Measurements from ENCODE around the gene CD1E. TPM values are rescaled to one million over a fixed set of nuclear protein-coding genes. Genes with fewer than 3 reads are reported as not detected.

CD1E gene
- total RNA-seq, 2 donors from 2014 or later, result not detected

DNA sequence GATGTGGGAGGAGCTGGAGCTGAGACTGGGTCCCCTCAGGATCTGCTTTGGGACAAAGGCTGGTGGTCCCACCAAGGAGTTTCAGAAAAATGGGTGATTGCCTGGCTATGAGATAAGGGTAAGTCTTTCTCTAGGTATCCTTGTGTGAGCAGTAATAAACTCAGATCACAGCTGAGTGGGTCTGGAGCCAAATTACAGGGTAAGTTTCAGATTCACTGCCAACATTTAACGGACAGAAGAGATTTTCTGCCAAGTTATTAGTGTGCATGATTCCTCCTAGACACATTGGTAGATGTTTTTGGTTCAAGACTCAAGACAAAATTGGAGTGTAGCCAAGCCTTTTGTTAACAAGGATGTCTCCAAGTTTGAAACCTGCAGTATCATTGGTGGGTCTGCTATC lies 29.8 kb upstream of the CD1E start:
- H3K4me1 Mint-ChIP-seq, result no peaks in the 10 kb centered on the region
- H3K36me3 Mint-ChIP-seq (ENCODE audit: low read depth), result no peaks in the 10 kb centered on the region
- H3K27ac Mint-ChIP-seq, result no peak overlapping the region
- H3K4me3 Mint-ChIP-seq, result no peak overlapping the region
- WGBS, 2 experiments (ENCODE audit: insufficient coverage in 1 of 2, insufficient read length in 1 of 2), result 86 to 90% methylated on average over 1 of the region's 1 CpG
- Histone ChIP-seq H3K27ac (ENCODE audit: low read depth, low read length) (no peak overlapping the region), H3K9me3 (ENCODE audit: control insufficient read depth, low read length) (no peaks in the 10 kb centered on the region), H3K36me3 (ENCODE audit: control insufficient read depth, insufficient read depth, low read length) (no peaks in the 10 kb centered on the region), H3K27me3 (ENCODE audit: control insufficient read depth, insufficient read depth, low read length, poor library complexity, severe bottlenecking) (no peaks in the 10 kb centered on the region), H3K4me3 (ENCODE audit: low read length) (no peak overlapping the region), H3K9ac (ENCODE audit: extremely low read depth, low read length, poor library complexity, severe bottlenecking) (no peak overlapping the region), H3K4me1 (ENCODE audit: control insufficient read depth, insufficient read depth, low read length) (no peaks in the 10 kb centered on the region)
- TF ChIP-seq, protein P1, sequence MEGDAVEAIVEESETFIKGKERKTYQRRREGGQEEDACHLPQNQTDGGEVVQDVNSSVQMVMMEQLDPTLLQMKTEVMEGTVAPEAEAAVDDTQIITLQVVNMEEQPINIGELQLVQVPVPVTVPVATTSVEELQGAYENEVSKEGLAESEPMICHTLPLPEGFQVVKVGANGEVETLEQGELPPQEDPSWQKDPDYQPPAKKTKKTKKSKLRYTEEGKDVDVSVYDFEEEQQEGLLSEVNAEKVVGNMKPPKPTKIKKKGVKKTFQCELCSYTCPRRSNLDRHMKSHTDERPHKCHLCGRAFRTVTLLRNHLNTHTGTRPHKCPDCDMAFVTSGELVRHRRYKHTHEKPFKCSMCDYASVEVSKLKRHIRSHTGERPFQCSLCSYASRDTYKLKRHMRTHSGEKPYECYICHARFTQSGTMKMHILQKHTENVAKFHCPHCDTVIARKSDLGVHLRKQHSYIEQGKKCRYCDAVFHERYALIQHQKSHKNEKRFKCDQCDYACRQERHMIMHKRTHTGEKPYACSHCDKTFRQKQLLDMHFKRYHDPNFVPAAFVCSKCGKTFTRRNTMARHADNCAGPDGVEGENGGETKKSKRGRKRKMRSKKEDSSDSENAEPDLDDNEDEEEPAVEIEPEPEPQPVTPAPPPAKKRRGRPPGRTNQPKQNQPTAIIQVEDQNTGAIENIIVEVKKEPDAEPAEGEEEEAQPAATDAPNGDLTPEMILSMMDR (conservative IDR thresholded peaks at IDR 0.05), result no peak
- H3K27me3 Mint-ChIP-seq (ENCODE audit: insufficient read depth), result no peaks in the 10 kb centered on the region
- DNase-seq, result no peak
- H3K9me3 Mint-ChIP-seq, result peaks cover 6% of the 10 kb centered on the region

DNA sequence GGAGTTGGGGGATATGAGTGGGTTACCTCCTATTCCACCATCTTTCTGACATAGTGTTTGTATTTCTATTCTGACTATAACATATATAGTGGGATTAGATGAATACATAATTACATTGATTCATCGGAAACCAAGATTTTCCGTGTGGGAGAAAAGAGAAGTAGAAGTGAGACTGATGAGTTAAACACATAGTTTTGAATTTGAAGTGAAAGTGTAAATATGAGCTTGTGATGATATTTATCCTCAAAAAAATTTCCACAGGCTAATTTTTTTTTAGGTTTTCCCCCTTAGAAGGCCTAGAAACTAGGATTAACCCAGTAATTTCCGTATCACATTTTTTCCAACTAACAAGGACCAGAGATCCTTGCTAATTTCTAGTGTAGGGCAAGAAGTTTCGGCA lies 29.3 kb upstream of the CD1E start:
- H3K4me3 Mint-ChIP-seq, result no peak overlapping the region
- H3K27ac ChIP-seq (ENCODE audit: low read depth, low read length), result no peak overlapping the region
- no peak for DNase-seq
- H3K4me1 ChIP-seq (ENCODE audit: control insufficient read depth, insufficient read depth, low read length), result no peaks in the 10 kb centered on the region
- no peaks in the 10 kb centered on the region for H3K36me3 ChIP-seq (ENCODE audit: control insufficient read depth, insufficient read depth, low read length)
- no peak overlapping the region for H3K27ac Mint-ChIP-seq
- H3K4me3 ChIP-seq (ENCODE audit: low read length), result no peak overlapping the region
- TF ChIP-seq, protein P1 (conservative IDR thresholded peaks at IDR 0.05), result no peak
- no peaks in the 10 kb centered on the region for H3K9me3 ChIP-seq (ENCODE audit: control insufficient read depth, low read length)
- H3K27me3 ChIP-seq (ENCODE audit: control insufficient read depth, insufficient read depth, low read length, poor library complexity, severe bottlenecking), result no peaks in the 10 kb centered on the region
- WGBS, 2 experiments (ENCODE audit: insufficient coverage in 1 of 2, insufficient read length in 1 of 2), result 89 to 100% methylated on average over 2 to 4 of the region's 4 CpGs
- H3K4me1 Mint-ChIP-seq, result no peaks in the 10 kb centered on the region
- no peak overlapping the region for H3K9ac ChIP-seq (ENCODE audit: extremely low read depth, low read length, poor library complexity, severe bottlenecking)
- H3K27me3 Mint-ChIP-seq (ENCODE audit: insufficient read depth), result no peaks in the 10 kb centered on the region
- no peaks in the 10 kb centered on the region for H3K36me3 Mint-ChIP-seq (ENCODE audit: low read depth)
- peaks cover 6% of the 10 kb centered on the region for H3K9me3 Mint-ChIP-seq

DNA sequence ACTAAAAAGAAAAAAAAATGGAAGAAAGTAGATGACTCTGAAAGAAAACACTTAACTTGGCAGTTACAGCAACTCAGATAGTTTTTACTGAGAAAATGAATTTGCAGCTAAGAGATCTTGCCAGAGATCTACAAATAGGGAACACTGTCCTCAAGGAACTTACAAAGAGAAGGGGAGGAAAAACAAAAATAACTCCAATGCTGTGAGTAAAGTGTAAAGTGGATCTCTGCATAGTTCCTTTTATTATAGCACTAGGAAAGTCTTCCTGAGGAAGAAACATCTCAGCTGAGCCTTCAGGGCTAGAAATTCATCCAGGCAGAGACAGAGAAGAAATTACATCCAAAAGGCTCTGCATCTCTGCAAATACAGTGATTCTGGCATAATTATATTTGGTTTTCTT lies 26.2 kb upstream of the CD1E start:
- Mint-ChIP-seq H3K9me3 (no peaks in the 10 kb centered on the region), H3K4me1 (no peaks in the 10 kb centered on the region), H3K36me3 (ENCODE audit: low read depth) (no peaks in the 10 kb centered on the region), H3K4me3 (no peak overlapping the region), H3K27ac (no peak overlapping the region), H3K27me3 (ENCODE audit: insufficient read depth) (no peaks in the 10 kb centered on the region)
- no peak overlapping the region for H3K27ac ChIP-seq (ENCODE audit: low read depth, low read length)
- TF ChIP-seq, protein P1 (conservative IDR thresholded peaks at IDR 0.05), result no peak
- H3K9me3 ChIP-seq (ENCODE audit: control insufficient read depth, low read length), result no peaks in the 10 kb centered on the region
- H3K27me3 ChIP-seq (ENCODE audit: control insufficient read depth, insufficient read depth, low read length, poor library complexity, severe bottlenecking), result no peaks in the 10 kb centered on the region
- no peaks in the 10 kb centered on the region for H3K4me1 ChIP-seq (ENCODE audit: control insufficient read depth, insufficient read depth, low read length)
- no peaks in the 10 kb centered on the region for H3K36me3 ChIP-seq (ENCODE audit: control insufficient read depth, insufficient read depth, low read length)
- no peak overlapping the region for H3K9ac ChIP-seq (ENCODE audit: extremely low read depth, low read length, poor library complexity, severe bottlenecking)
- no peak for DNase-seq
- no peak overlapping the region for H3K4me3 ChIP-seq (ENCODE audit: low read length)

All from endodermal cell (in vitro differentiated cells).